Raji (cell line): Measurements from ENCODE around the gene ARAP1.

ENCODE experiments used
- POLR2A ChIP-seq: IDR thresholded peaks from 2 replicates; pipeline ENCODE4 v1.6.1; 2011; ENCODE audit warnings: low read depth, low read length, control low read depth; ENCODE audit not compliant: insufficient read depth

The ARAP1 gene

DNA sequence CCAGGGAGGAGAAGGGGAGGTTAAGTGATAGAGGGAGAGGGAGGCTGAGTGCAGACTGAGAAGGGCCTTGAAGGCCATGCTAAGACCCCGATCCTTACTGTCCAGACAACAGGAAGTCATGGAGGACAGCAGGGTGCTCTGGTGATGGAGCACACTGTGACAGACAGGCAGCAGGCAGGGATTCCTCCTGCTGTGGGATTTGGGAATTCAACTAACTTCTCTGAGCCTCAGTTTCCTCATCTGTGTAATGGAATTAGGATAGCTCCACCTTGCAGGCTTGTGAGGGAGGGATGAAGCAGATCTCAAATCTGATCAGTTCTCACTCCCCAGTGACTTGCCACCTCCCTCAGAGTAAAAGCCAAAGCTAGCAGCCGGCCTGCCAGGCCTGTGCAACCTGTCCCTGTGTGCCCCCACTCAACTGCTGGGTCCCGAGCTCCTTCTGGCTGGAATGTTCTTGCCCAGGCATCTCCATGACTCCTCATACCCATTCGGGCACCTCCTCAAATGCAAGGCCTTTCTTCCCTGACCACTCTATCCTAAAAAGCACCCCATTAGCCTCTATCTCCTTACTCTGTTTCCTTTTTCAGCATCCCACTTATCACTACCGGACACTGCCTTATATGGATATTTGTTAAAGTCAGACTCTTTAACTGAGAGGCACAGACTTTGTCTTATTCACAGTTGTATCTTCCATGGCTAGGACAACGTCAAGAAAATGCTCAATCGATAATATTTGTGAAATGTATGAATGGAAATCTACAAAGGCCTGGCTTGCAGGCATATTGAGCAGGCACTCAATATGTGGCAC lies 9.5 kb downstream of the ARAP1 start:
- no peak for TF ChIP-seq POLR2A

DNA sequence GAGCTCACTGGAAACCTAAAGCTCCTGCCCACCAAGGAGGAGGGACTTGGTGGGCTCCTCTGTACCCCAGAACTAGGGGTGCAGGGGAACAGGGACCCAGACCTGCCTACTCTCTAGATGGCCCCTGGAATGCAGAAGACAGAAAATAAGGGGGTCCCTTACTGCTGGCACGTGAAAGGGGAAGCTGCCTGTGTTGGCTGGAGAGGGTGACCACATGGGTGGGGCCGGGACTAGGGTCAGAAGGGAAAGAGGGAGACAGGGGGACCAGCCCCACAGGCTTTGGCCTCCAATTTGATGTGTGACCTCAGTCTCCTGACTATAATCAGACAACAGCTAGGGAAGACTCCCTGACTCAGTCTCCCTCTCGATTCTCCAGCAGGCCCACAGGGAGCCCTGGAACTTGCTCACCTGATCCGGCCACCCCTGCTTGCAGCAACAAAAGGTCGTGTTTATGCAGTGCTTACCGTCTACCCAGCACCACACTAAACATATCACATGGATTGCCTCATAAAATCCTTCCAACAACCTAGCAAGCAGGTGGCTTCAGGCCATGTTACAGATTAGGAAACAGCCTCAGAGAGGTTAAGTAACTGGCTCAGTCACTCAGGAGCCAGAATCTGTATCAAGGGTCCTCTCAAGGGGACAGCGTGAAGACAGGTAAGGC lies 10.2 kb downstream of the ARAP1 start:
- TF ChIP-seq POLR2A, result no peak

DNA sequence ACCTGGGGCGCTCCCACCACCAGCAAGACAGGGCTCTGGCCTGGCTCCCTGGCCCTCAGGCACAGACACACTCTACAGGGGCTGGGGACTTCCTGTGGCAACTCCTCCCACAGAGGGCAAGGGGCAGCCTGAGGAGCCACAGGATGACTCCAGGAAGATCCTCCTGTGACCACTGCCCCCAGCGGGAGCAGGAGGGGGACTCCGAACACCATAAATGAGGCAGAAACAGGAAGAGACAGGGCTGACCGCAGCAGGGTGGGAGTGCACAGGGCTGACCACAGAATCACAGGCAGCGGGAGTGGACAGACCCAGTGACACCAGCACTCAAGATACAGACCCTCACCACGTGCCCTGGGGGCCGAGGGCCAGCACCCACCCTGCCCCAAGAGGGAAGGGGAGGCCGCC lies 10.8 kb downstream of the ARAP1 start:
- TF ChIP-seq POLR2A, result no peak

DNA sequence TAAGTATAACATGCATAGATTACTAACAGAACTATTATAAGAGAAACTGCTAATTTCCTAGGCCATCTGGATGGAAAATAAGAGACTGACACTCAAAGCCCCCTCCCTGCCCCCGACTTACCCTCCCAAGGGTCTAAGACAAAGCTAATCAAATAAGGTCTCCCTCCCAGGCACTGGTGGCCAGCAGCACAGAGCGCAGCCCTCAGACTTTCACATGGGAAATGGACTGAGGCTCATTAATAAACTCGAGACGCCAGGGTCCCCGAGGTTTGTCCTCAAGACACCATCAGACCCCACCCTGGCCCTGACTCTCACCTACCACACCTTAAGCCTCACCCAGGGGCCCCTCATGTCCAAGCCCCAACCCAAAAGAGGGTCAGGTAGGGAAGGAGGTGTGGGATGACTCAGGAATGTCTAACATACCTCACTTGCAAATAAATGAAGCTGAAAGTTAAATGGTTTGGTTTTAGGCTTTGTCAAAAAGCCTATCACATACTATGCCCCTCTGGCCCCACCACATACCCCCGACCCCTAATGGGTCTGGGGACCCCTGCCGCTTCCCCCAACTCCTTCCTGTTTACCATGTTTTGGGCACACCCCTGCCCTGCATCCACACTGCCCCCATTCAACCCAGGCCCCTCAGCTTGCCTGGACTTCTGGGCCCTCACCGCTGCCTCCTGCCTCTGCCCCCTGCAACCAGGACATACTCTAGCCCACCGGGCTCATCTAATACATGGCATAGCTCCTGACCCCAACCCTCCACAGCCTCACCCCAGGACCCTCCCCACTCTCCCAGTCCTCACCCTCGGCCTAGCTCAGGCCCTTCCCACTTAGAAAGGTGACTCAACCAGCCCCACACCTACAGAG lies 11.4 kb downstream of the ARAP1 start:
- TF ChIP-seq POLR2A, result no peak

DNA sequence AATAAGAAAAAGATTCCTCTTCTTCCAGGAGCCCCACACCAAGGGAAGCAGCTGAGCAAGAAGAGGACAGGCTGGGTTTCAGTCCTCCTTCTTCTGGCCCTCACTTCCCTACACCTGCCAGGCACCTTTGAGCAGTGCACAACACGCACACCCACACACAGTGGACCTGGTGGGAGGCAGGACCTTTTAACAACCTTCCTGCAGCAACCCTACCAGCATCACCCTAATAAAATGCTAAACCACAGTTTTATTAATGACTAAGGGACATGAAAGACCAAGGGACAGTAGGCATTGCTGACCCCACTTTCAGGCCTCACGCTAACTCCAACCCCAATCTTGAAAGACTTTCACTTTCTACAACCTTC lies 12.2 kb downstream of the ARAP1 start:
- TF ChIP-seq POLR2A, result no peak

DNA sequence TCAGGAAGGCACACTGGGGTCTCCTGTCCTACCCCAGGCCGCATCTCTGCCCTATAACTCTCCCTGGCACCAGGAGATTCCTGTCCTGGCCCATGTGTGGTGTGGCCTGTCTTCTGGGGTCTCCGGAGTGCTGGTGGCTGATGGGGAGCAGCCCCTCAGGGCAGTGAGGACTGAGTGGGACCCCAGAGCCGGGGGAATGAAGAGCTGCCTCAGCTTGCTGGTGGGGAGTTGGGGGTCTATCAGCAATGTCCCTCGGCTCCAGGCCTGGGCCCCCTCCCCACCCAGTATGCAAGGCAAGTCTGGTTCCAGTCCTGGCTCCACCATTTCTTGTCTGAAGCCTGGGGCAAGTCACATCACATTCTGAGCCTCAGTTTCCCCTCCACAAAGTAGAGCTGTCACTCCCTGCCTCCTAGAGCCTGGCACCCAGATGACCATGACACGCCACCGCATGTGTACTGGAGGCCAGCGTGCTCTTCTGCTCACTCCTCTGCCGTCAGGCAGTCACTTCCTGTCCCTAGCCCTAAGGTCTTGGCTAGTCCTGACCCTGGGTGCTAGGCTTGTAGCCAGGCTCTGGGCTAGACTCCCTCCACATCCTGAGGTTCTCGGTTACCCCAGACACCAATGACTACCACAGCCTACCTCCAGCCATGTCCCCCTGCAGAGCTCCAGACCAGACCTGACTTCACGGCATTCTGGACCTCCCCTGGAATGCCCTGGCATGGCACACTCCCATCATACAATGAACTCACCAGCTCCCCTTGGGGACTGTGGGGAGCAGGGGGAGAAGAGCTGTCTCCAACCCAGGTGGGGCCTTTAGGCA lies 12.8 kb downstream of the ARAP1 start:
- TF ChIP-seq POLR2A, result peak; percentile 27; the same call in 1 of the 2 replicates

DNA sequence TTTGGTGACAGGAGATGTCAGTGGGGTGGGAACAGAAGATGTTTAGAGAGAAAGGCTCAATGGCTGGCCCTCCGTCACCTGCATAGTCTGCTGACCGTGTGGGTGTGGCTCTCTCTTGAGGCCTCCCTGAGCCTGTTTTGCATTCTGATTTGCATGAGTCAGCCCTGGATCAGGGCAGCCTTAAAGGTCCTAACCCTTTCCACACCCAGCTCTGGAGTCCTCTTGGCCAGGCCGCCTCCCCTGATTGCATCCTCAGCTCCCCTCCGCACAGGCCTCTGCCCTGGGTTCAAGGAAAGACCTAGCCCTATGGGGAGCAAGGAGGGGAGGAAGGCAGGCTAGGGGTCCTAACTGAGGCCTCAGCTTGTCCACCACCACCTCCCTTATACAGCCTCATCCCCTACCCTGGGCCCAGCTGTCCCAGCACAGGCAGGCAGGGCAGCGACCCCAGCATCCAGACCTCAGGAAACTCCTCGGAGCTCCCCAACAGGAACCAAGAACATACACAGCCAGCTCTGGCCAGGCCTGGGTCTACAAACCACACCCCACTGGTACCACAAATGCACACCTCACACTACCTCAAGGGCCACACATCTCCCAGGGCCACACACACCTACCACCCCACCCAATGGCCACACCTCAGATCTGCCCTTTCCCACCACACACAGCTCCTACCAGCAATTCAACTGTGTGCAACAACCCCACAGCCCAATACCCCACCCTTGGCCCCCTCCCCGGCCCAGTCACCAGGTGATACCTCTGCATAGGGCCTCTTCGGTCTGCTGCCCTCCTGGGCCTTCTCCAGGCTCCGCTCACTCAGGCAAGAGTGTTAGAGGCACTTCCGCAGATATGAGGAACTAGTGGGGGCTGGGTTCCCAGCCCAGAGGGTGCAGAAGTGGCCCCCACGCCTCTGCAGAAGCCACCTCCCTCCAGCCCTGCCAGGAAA lies 13.7 kb downstream of the ARAP1 start:
- TF ChIP-seq POLR2A, result peak; percentile 90

DNA sequence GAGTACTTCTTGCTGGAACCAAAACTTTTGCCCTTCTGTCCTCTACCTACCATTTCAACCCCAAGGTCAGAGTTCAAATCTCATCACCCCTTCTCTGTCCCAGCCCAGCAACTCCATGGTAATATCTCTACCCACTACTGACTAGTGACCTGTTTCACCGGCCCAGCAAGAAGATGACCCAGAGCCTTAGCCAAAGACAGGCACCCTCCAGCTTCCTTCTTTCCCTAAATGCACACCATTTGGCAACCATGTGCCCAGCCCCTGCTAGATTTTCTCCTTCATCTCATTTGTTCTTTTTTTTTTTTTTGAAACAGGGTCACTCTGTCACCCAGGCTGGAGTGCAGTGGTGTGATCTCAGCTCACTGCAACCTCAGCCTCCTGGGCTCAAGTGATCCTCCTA lies 14.9 kb downstream of the ARAP1 start:
- TF ChIP-seq POLR2A, result no peak

DNA sequence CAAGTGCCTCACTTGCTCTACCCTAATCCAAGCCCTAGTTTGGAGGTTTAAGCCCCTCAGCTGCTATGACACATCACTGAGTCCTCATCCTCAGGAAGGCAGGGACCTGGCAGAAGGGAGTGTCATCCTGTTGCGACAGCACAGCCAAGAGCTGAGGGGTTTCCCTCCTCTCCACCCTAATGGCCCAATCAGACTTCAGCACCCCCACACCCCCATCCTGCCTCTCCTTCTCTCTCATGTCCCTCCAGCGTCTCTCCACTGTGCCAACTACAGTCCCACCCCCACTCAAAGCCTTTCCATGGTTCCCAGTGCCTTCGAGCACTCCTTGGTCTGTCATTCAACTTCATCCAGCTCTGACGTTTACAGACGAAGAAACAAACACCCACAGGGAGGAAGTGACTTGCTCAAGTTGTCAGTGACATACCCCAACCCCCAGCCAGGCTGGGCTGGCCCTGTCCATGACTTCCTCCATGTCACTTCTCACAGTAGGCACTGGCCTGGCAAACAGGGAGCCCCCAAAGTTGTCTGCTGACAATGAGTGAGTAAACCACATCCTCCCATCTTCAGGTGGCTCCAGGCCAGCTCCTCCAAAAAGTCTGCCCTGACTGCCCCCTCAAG lies 15.6 kb downstream of the ARAP1 start:
- TF ChIP-seq POLR2A, result no peak

DNA sequence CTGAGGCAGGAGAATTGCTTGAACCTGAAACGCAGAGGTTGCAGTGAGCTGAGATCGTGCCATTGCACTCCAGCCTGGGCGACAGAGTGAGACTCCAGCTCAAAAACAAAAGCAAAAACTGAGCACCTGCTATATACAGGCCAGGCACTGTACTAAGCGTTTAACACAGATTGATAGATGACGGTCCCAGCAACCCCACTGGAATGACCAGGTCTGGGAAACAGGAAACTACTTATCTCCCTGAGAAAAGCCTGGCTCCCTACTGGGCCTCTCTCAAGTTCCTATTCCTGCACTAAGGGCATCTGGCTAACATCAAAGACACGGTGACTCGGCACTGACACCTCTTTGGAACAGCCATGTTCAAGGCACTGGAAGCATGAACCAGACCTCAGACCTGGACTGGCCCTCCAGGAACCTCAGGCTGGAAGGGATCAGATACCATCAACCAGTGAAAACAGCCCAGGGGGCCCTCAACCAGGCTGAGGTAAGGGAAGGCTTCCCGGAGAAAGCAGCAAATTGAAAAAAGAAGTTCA lies 16.6 kb downstream of the ARAP1 start:
- TF ChIP-seq POLR2A, result no peak

DNA sequence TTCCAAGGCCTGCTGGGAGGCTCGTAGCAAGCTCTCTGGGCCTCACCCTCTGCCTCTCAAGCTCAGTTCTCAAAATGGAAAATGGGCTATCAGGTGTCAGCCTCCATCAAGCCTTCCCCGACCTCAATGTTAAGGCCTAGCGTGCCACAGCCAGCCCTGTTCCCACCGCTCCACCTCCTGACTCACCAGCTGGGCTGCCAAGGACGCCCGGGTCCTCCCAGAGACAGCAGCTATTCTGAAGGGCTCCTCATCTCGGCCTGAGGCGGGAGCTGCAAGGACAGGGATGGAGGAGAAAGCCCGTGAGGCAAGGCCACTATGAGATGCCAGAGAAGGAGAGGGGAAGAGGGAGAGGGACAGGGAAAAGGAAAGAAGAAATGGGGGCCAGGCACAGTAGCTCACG lies 19.9 kb downstream of the ARAP1 start:
- TF ChIP-seq POLR2A, result no peak

DNA sequence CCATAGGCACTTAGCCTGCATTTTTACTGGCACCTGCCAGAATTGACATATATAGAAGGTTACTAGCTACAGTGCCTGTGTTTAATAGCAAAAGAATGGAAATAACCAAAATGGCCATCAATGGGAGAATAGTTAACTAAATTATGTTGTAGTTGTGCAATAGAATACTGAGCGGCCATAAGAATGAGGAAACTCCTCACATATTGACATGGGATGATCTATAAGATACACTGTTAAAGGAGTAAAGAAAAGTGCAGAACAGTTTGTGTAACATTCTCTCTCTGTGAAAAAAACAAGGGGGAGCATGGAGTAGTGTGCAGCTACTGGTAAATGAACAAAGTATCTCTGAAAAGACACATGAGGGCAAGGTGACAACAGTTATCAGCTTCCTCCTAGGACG lies 21.5 kb downstream of the ARAP1 start:
- TF ChIP-seq POLR2A, result no peak

DNA sequence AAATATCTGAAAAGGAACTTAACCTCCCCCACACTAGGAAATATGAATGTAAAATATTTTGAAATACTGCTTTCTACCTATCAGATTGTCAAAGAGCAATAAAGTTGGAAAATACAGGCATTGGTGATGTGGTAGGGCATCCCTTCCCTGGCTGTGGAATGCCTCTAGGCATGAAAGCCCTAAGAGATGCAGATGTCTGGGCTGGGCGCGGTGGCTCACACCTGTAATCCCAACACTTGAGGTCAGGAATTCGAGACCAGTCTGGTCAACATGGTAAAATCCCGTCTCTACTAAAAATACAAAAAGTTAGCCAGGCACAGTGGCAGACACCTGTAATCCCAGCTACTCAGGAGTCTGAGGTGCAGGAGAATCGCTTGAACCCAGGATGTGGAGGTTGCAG lies 22.0 kb downstream of the ARAP1 start:
- no peak for TF ChIP-seq POLR2A

DNA sequence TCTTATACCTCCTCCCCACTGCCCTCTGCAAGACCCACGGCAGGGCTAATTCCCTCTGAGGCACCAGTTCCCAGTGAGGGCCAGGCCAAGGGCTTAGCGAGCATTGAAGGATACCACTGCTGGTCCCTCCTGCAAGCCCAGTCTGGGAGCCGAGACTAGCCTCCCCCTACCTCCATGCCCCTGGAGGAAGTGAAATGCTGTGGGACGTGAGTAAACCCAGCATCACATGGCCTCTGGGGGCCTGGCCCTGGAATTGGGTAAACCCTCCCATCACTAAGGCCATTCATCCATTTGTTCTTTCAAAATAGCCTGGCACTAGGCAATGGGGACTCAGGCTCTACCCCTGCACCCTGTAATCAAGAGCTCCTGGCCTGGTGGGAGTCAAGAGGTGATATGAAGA lies 24.7 kb downstream of the ARAP1 start:
- no peak for TF ChIP-seq POLR2A
